Parathyroid adenoma (tissue), 2 donors: ENCODE results near the gene MESP1.

ENCODE experiments used
- H2AFZ ChIP-seq: fragments of 300-600 bp; sonication (generic); one replicate; pipeline ENCODE4 v1.7.0; 2017; ENCODE audit warnings: antibody characterized with exemption, mild to moderate bottlenecking
- H3K27ac ChIP-seq: fragments of 300-600 bp; sonication (generic); one replicate; pipeline ENCODE4 v1.7.0; 2017
- H3K27me3 ChIP-seq: fragments of 300-600 bp; sonication (generic); one replicate; pipeline ENCODE4 v1.7.0; 2017; ENCODE audit warnings: low read length; ENCODE audit not compliant: control insufficient read depth, insufficient read depth
- H3K36me3 ChIP-seq: fragments of 300-600 bp; sonication (generic); one replicate; pipeline ENCODE4 v1.7.0; 2017; ENCODE audit warnings: low read length; ENCODE audit not compliant: control insufficient read depth, insufficient read depth
- H3K4me1 ChIP-seq: fragments of 300-600 bp; sonication (generic); one replicate; pipeline ENCODE4 v1.7.0; 2017; ENCODE audit warnings: control low read depth
- H3K4me2 ChIP-seq: fragments of 300-600 bp; sonication (generic); one replicate; pipeline ENCODE4 v1.7.0; 2017; ENCODE audit warnings: low read length
- H3K4me3 ChIP-seq: fragments of 300-600 bp; sonication (generic); one replicate; pipeline ENCODE4 v1.7.0; 2017; ENCODE audit warnings: low read depth, low read length
- H3K79me2 ChIP-seq: fragments of 300-600 bp; sonication (generic); one replicate; pipeline ENCODE4 v1.7.0; 2017; ENCODE audit warnings: control low read depth
- H3K9ac ChIP-seq: fragments of 300-600 bp; sonication (generic); one replicate; pipeline ENCODE4 v1.7.0; 2017; ENCODE audit warnings: mild to moderate bottlenecking
- H3K9me3 ChIP-seq: fragments of 300-600 bp; sonication (generic); one replicate; pipeline ENCODE4 v1.7.0; 2017; ENCODE audit warnings: low read length; ENCODE audit not compliant: control insufficient read depth
- CTCF ChIP-seq: fragments of 300-600 bp; sonication (generic); IDR thresholded peaks from one replicate; pipeline ENCODE4 v1.7.0; 2017; ENCODE audit warnings: antibody characterized with exemption, mild to moderate bottlenecking
- donor health status: primary hyperparathyroidism.

Gene MESP1

GRCh38 chr15:89776274-89777072, 25.4 kb upstream of the MESP1 start, which contains the start of gene MESP2:
TSS of gene MESP2 (plus strand) at chr15:89776332. CDS start at chr15:89776358, 26 bp downstream.
- H3K4me1 ChIP-seq: no peaks in the 10 kb centered on the region
- H3K36me3 ChIP-seq: no peaks in the 10 kb centered on the region
- peak within 1 kb of the TSS; percentile 80 for H2AFZ ChIP-seq
- no peaks in the 10 kb centered on the region for H3K79me2 ChIP-seq
- H3K4me2 ChIP-seq: peak within 1 kb of the TSS; percentile 78
- peak within 1 kb of the TSS; percentile 9 for H3K4me3 ChIP-seq
- H3K9me3 ChIP-seq: no peaks in the 10 kb centered on the region
- H3K9ac ChIP-seq: no peak within 1 kb of the TSS
- H3K27ac ChIP-seq: no peak within 1 kb of the TSS
- H3K27me3 ChIP-seq: no peaks in the 10 kb centered on the region
- no peak for TF ChIP-seq CTCF

- Histone ChIP-seq H3K9ac (no peak overlapping the region), H3K4me3 (no peak overlapping the region), H3K27me3 (no peaks in the 10 kb centered on the region), H3K9me3 (no peaks in the 10 kb centered on the region), H3K79me2 (no peaks in the 10 kb centered on the region), H2AFZ (peak overlapping the region; percentile 80), H3K27ac (no peak overlapping the region), H3K4me2 (no peak overlapping the region), H3K36me3 (no peaks in the 10 kb centered on the region), H3K4me1 (no peaks in the 10 kb centered on the region)
- no peak for TF ChIP-seq CTCF
Measured at GRCh38 chr15:89775815-89776214, 24.8 kb upstream of the MESP1 start.

- H3K4me3 ChIP-seq: no peak overlapping the region
- no peak for TF ChIP-seq CTCF
- H3K9ac ChIP-seq: no peak overlapping the region
- H3K4me2 ChIP-seq: no peak overlapping the region
- H2AFZ ChIP-seq: no peak overlapping the region
- no peak overlapping the region for H3K27ac ChIP-seq
- H3K4me1 ChIP-seq: no peaks in the 10 kb centered on the region
- H3K79me2 ChIP-seq: no peaks in the 10 kb centered on the region
- no peaks in the 10 kb centered on the region for H3K9me3 ChIP-seq
- no peaks in the 10 kb centered on the region for H3K27me3 ChIP-seq
- H3K36me3 ChIP-seq: no peaks in the 10 kb centered on the region
Measured at GRCh38 chr15:89774492-89774891, 23.4 kb upstream of the MESP1 start.

- Histone ChIP-seq H3K4me2 (no peak overlapping the region), H3K79me2 (no peaks in the 10 kb centered on the region), H3K27ac (no peak overlapping the region), H3K4me1 (no peaks in the 10 kb centered on the region), H3K9ac (no peak overlapping the region), H3K9me3 (no peaks in the 10 kb centered on the region), H2AFZ (no peak overlapping the region), H3K36me3 (no peaks in the 10 kb centered on the region), H3K27me3 (no peaks in the 10 kb centered on the region), H3K4me3 (no peak overlapping the region)
- TF ChIP-seq CTCF: no peak
Measured at GRCh38 chr15:89772932-89773583, 22.0 kb upstream of the MESP1 start.
